Epithelial cell of proximal tubule (primary cell): ENCODE results near the gene OSTF1. TPM values are rescaled to one million over a fixed set of nuclear protein-coding genes. Genes with fewer than 3 reads are reported as not detected.

ENCODE experiments used
- DNase-seq: peaks from one replicate; pipeline ENCODE4 v3.0.0-alpha.2; 2011; ENCODE audit warnings: low read depth
- H3K4me3 ChIP-seq: 2 replicates; pipeline ENCODE4 v1.5.1; 2011; ENCODE audit warnings: low read depth, mild to moderate bottlenecking, low read length
- CTCF ChIP-seq: conservative IDR thresholded peaks from 2 replicates; pipeline ENCODE4 v1.5.1; 2012; ENCODE audit warnings: low read depth, mild to moderate bottlenecking, low read length
- total RNA-seq: library from RNA; depleted of rRNA; stranded (reverse); fragments of >200 nt; gene quantifications from 2 replicates; pipeline ENCODE4 v1.2.3, GENCODE V29; 2015

OSTF1 gene
- total RNA-seq, 1 donor from 2014 or later, result 21.0 TPM

DNA sequence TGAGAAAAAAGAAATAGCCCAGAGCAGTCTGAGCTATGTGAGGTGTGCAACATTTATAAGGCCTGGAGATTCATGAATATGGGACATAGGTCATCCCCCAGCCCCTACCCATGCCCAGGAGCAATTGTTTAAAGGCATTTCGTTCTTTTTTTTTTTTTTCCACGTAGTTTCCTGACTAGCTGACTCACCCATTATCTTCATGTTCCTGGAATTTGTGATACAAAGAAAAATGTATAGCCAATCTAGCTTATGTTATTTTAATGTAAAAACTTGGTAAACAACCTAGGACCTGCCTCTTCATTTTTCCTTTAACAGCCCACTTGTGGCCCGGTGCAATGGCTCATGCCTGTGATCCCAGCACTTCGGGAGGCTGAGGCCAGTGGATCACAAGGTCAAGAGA, 81.3 kb downstream of the OSTF1 start:
- H3K4me3 ChIP-seq, result no peak overlapping the region
- no peak for TF ChIP-seq CTCF
- no peak for DNase-seq

DNA sequence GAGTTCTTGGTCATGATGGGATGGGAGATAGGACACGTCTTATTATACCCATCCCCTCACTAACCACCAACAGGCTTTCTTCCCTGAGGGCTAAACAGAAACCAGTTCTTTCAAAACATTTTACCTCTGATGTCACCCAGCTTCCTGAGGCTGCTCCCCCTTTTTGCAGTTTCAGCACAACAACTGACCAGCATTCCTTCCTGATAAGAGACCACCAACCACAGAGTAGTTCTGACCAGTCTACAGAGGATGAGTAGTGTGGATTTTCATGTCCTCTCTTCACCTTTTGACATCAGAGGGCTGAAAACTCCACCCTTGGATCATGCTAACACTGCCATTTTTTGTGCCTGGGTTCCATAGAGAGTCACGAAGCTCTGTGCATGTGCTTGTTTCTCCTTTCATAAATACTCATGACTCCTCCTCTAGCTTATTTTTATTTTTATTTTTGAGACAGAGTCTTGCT, 82.6 kb downstream of the OSTF1 start:
- DNase-seq, result no peak
- no peak for TF ChIP-seq CTCF

DNA sequence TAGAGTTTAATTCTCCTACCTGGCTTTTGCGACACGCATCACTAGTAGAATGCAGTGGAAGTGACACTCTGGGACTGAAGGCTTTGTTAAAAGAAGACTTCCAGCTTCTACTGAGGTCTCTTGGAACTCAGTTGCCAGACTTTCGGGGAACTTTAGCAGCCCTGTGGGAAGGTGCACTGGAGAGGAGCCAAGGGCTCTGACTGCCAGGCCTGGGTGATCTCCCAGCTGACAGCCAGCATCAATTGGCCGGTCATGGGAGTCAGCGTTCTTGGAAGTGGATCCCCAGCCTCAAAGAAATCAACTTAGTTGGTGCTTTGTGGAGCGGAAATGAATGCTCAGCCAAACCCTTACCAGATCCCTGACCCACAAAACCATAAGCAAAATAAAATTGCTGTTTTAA, 87.1 kb downstream of the OSTF1 start:
- no peak overlapping the region for H3K4me3 ChIP-seq
- DNase-seq, result peak; percentile 30
- no peak for TF ChIP-seq CTCF

More for the DNA sequence above, 82.6 kb downstream of the OSTF1 start:
- H3K4me3 ChIP-seq, result no peak overlapping the region

DNA sequence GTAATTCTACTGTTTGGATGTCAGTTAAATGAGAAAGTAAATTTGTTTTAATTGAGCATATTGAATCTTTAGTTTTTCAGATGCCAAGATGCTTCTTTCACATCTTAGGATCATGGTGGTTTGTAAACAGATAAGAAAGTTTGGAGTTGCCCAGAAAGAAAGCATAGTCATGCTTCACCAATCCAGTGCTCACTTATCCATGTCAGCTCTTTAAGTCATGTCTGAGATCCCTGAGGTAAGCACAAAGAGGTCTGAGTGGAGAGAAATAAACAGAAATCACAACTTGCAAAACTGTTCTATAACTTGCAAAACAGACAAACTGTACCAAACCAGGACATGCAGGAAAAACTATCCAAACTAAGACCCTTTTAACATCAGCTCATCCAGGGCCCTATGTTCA, 87.7 kb downstream of the OSTF1 start:
- no peak for TF ChIP-seq CTCF

DNA sequence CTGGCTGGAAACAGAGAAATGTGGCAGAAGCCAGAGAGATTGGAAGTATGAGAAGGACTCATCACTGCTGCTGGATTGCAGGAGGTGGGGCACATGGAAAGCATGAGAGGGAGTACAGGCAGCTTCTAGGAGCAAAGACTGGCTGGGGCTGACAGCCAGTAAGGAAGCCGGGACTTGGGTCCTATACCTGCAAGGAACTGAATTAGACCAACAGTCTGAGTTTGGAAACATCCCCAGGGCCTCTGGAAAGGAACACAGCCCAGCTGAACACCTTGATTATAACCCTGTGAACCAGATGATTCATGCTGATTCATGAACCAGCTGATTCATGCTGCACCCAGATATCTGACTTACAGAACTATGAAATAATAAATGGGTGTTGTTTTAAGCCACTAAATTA, 93.4 kb downstream of the OSTF1 start:
- no peak for TF ChIP-seq CTCF
- no peak overlapping the region for H3K4me3 ChIP-seq
- DNase-seq, result no peak

More for the DNA sequence above, 87.7 kb downstream of the OSTF1 start:
- DNase-seq, result peak; percentile 40
- no peak overlapping the region for H3K4me3 ChIP-seq

DNA sequence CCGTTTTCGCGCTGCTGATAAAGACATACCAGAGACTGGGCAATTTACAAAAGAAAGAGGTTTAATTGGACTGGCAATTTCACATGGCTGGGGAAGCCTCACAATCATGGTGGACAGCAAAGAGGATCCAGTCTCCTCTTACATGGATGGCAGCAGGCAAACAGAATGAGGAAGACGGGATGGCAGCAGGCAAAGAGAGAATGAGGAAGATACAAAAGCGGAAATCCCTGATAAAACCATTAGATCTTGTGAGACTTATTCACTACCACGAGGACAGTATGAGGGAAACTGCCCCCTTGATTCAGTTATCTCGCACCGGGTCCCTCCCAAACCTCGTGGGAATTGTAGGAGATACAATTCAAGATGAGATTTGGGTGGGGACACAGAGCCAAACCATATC, 95.0 kb downstream of the OSTF1 start:
- DNase-seq, result no peak
- TF ChIP-seq CTCF, result no peak
- no peak overlapping the region for H3K4me3 ChIP-seq

DNA sequence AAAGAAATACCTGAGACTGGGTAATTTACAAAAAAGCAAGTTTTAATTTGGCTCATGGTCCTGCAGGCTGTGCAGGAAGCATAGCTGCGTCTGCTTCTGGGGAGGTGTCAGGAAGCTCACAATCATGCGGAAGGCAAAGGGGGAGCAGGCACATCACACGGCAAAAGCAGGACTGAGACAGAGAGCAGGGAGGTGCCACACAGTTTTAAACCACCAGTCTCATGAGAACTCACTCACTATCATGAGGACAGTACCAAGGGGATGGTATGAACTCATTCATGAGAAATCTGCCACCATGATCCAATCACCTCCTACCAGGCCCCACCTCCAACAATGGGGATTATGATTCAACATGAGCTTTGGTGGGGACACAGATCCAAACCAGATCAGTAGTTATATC, 96.2 kb downstream of the OSTF1 start:
- no peak for TF ChIP-seq CTCF
- no peak overlapping the region for H3K4me3 ChIP-seq
- DNase-seq, result no peak
